ENCODE data around the gene GGPS1. TPM values are rescaled to one million over a fixed set of nuclear protein-coding genes. Genes with fewer than 3 reads are reported as not detected.

Gene GGPS1
- total and polyA plus RNA-seq, 4 donors, result 4.8 to 13.2 (median 8.3) TPM

DNA sequence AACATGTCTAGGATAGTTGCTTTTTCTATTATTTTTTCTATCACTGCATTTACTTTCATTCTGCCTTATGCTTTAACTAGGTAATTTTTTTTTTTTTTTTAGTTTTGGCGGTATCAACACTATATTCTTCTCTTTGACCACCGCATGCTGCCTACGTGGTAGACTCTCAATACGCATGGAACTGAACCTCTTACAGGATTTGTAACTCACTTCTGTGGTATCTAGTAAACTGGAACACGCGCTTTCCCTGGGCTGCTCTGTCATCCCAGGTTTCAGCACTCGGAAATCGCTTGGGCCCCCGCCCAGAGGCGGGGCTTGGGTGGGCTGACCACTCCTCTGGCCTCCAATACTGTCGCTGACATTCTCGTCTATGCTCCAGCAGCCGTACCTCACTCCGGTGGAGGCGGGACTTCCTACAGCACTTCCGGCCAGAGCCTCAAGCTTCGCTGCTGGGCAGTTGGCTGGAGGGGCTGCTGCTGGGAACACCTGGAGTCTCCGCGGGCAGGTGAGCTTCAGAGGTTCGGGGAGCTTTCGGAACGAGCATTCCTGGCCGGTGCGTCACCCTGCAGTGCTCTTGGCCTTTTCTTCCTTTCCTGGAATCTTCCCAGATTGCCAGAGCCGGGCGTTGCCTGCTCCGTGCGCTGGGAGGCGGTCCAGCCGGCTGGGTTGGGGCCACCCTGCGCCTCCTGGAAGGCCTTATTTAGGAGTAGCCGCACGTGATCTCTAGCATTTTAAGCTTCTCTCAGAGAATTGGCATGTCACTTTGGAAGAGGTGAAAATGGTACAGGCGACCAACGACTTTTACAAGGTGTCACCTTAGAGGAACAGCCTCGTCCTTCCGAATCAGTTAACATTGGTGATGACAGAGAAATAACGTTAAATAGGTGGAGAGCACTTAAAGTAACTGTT lies 38.9 kb downstream of the GGPS1 start, which contains the start of gene TBCE (continued):
- TF ChIP-seq CTCF (IDR thresholded peaks at IDR 0.05; ENCODE audit: low read depth, low read length, missing input control), result no peak
- TF ChIP-seq EGR1 (IDR thresholded peaks at IDR 0.05; ENCODE audit: low read depth in 2 of 2), result peak in 1 of 2 donors; percentile 46
- no peak for TF ChIP-seq JUND (IDR thresholded peaks at IDR 0.05)
- TF ChIP-seq RAD21 (IDR thresholded peaks at IDR 0.05), result peak; percentile 57 to 62
- TF ChIP-seq HNF4G (IDR thresholded peaks at IDR 0.05), result no peak

DNA sequence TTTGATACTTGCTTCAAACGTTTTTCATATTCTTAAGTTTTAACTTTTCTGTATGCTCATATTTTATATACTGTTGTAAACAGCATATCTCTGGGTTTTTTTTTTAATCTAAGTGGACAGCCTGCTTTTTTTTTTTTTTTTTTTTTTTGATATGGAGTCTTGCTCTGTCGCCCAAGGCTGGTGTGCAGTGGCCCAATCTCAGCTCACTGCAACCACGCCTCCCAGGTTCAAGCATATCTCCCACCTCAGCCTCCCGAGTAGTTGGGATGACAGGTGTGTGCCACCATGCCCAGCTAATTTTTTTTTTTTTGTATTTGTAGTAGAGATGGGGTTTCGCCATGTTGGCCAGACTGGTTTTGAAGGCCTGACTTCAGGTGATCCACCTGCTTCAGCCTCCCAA lies 40.1 kb downstream of the GGPS1 start:
- H3K9ac ChIP-seq (ENCODE audit: low read depth in 1 of 2, low read length in 2 of 2), result no peak overlapping the region
- no peak for DNase-seq (ENCODE audit: low spot score)
- no peak for TF ChIP-seq MAX (IDR thresholded peaks at IDR 0.05)
- no peak for TF ChIP-seq NR2F2 (IDR thresholded peaks at IDR 0.05)
- no peak for TF ChIP-seq FOXA2 (IDR thresholded peaks at IDR 0.05)
- TF ChIP-seq CTCF (IDR thresholded peaks at IDR 0.05; ENCODE audit: low read depth, low read length, missing input control), result no peak
- TF ChIP-seq YY1 (IDR thresholded peaks at IDR 0.05), result no peak
- no peak for TF ChIP-seq RAD21 (IDR thresholded peaks at IDR 0.05)
- peaks cover 0 to 9% (median 5%) of the 10 kb centered on the region in 4 donors for H3K4me1 ChIP-seq (ENCODE audit: control insufficient read depth in 4 of 4, insufficient read depth in 4 of 4, low read length in 3 of 4)
- H3K27ac ChIP-seq (ENCODE audit: low read depth in 1 of 2, low read length in 2 of 2), result no peak overlapping the region
- no peaks in the 10 kb centered on the region for H3K9me3 ChIP-seq (ENCODE audit: control insufficient read depth in 4 of 4, low read length in 3 of 4)
- no peaks in the 10 kb centered on the region for H3K36me3 ChIP-seq (ENCODE audit: control insufficient read depth in 4 of 4, insufficient read depth in 3 of 4, low read depth in 1 of 4, low read length in 3 of 4)
- 83% methylated on average over 5 of the region's 5 CpGs for WGBS
- H3K27me3 ChIP-seq (ENCODE audit: control insufficient read depth in 4 of 4, insufficient read depth in 4 of 4, low read length in 3 of 4), result no peaks in the 10 kb centered on the region
- H3K4me3 ChIP-seq (ENCODE audit: low read depth in 1 of 3, low read length in 3 of 3), result peak overlapping the region in 1 of 3 donors; percentile 64

- DNase-seq (ENCODE audit: low spot score), result no peak
- TF ChIP-seq FOXA2 (IDR thresholded peaks at IDR 0.05) (no peak), FOXA1 (IDR thresholded peaks at IDR 0.05) (no peak), REST (IDR thresholded peaks at IDR 0.05) (no peak), HNF4A (conservative IDR thresholded peaks at IDR 0.05) (no peak), YY1 (IDR thresholded peaks at IDR 0.05) (no peak), CTCF (IDR thresholded peaks at IDR 0.05; ENCODE audit: low read depth, low read length, missing input control) (no peak)
- no peaks in the 10 kb centered on the region for H3K27me3 ChIP-seq (ENCODE audit: control insufficient read depth in 4 of 4, insufficient read depth in 4 of 4, low read length in 3 of 4)
- no peak overlapping the region for H3K4me3 ChIP-seq (ENCODE audit: low read depth in 1 of 3, low read length in 3 of 3)
- H3K9ac ChIP-seq (ENCODE audit: low read depth in 1 of 2, low read length in 2 of 2), result no peak overlapping the region
- H3K9me3 ChIP-seq (ENCODE audit: control insufficient read depth in 4 of 4, low read length in 3 of 4), result no peaks in the 10 kb centered on the region
- H3K4me1 ChIP-seq (ENCODE audit: control insufficient read depth in 4 of 4, insufficient read depth in 4 of 4, low read length in 3 of 4), result peaks cover 0 to 9% (median 6%) of the 10 kb centered on the region in 4 donors
- no peaks in the 10 kb centered on the region for H3K36me3 ChIP-seq (ENCODE audit: control insufficient read depth in 4 of 4, insufficient read depth in 3 of 4, low read depth in 1 of 4, low read length in 3 of 4)
- H3K27ac ChIP-seq (ENCODE audit: low read depth in 1 of 2, low read length in 2 of 2), result no peak overlapping the region
- WGBS, result 93% methylated on average over 5 of the region's 5 CpGs
Observed at GRCh38 chr1:235369802-235370201, 41.4 kb downstream of the GGPS1 start.

All from liver (tissue), 9 donors.